GM18951 (cell line): ENCODE data around the gene RTN4.

ENCODE experiments used
- POLR2A ChIP-seq: IDR thresholded peaks from 4 replicates; pipeline ENCODE4 v1.6.1; 2011; ENCODE audit warnings: mild to moderate bottlenecking; ENCODE audit not compliant: insufficient read length, insufficient read depth; ENCODE audit errors: extremely low read depth
- in situ Hi-C: fragments of 300-500 bp; cut with MboI; formaldehyde crosslinking; loops from one replicate; pipeline ENCODE4 v1.12.0; 2022; ENCODE audit warnings: low sequenced_read_pairs, mixed read lengths, inconsistent platforms; ENCODE audit not compliant: unreplicated experiment

The RTN4 gene

GRCh38 chr2:54962935-54963440, 87.3 kb downstream of the RTN4 start:
- no peak for TF ChIP-seq POLR2A
- in situ Hi-C loops: no loop called here

GRCh38 chr2:54962511-54962910, 87.7 kb downstream of the RTN4 start:
- in situ Hi-C loops: no loop called here
- TF ChIP-seq POLR2A: no peak

- in situ Hi-C loops: no loop called here
Observed at GRCh38 chr2:54960164-54960563, 90.1 kb downstream of the RTN4 start.

GRCh38 chr2:54958717-54959371, 91.4 kb downstream of the RTN4 start:
- in situ Hi-C loops: no loop called here
- no peak for TF ChIP-seq POLR2A

More at GRCh38 chr2:54960164-54960563, 90.1 kb downstream of the RTN4 start:
- no peak for TF ChIP-seq POLR2A

- in situ Hi-C loops: no loop called here
Observed at GRCh38 chr2:54957321-54957999, 92.8 kb downstream of the RTN4 start.

GRCh38 chr2:54956111-54956627, 94.1 kb downstream of the RTN4 start:
- in situ Hi-C loops: no loop called here
- TF ChIP-seq POLR2A: no peak

More at GRCh38 chr2:54957321-54957999, 92.8 kb downstream of the RTN4 start:
- TF ChIP-seq POLR2A: no peak

- in situ Hi-C loops: no loop called here
- no peak for TF ChIP-seq POLR2A
Observed at GRCh38 chr2:54955358-54956110, 94.7 kb downstream of the RTN4 start.

GRCh38 chr2:54954705-54955357, 95.4 kb downstream of the RTN4 start:
- in situ Hi-C loops: no loop called here
- no peak for TF ChIP-seq POLR2A

- in situ Hi-C loops: no loop called here
- TF ChIP-seq POLR2A: no peak
Observed at GRCh38 chr2:54954158-54954557, 96.1 kb downstream of the RTN4 start.

GRCh38 chr2:54952978-54953456, 97.2 kb downstream of the RTN4 start:
- in situ Hi-C loops: no loop called here
- TF ChIP-seq POLR2A: no peak

- in situ Hi-C loops: no loop called here
- TF ChIP-seq POLR2A: no peak
Observed at GRCh38 chr2:54952425-54952824, 97.8 kb downstream of the RTN4 start.

- in situ Hi-C loops: no loop called here
- no peak for TF ChIP-seq POLR2A
Observed at GRCh38 chr2:54950811-54951210, 99.4 kb downstream of the RTN4 start.

- no peak for TF ChIP-seq POLR2A
- in situ Hi-C loops: no loop called here
Observed at GRCh38 chr2:54949431-54949830, 100.8 kb downstream of the RTN4 start.
